SK-N-SH treated with all-trans-retinoic acid at 6 μM for 48 hours (cell line): ENCODE measurements around the gene TYRP1.

Experiments used
- ATAC-seq: fragments of 200-7000 bp; cut with Tn5 transposase; 3 replicates; pipeline ENCODE4 v1.9.1; 2020; ENCODE audit warnings: mild to moderate bottlenecking, moderate library complexity
- ARNTL ChIP-seq: fragments of 450-650 bp; formaldehyde crosslinking; IDR thresholded peaks from 2 replicates; pipeline ENCODE4 v1.5.0; 2020; ENCODE audit warnings: low read depth, mild to moderate bottlenecking, moderate library complexity, borderline replicate concordance
- BACH2 ChIP-seq: fragments of 250-450 bp; sonication (Bioruptor Pico); IDR thresholded peaks from 2 replicates; pipeline ENCODE4 v1.9.0; 2021; ENCODE audit warnings: mild to moderate bottlenecking, borderline replicate concordance
- CREB5 ChIP-seq: fragments of 250-450 bp; sonication (Bioruptor Pico); IDR thresholded peaks from 2 replicates; pipeline ENCODE4 v1.5.1; 2020; ENCODE audit warnings: low read depth, mild to moderate bottlenecking, moderate library complexity
- CSRNP3 ChIP-seq: fragments of 250-450 bp; sonication (Bioruptor Pico); IDR thresholded peaks from 2 replicates; pipeline ENCODE4 v1.5.1; 2021; ENCODE audit warnings: mild to moderate bottlenecking, moderate library complexity
- ESRRG ChIP-seq: fragments of 250-450 bp; sonication (Bioruptor Pico); IDR thresholded peaks from 2 replicates; pipeline ENCODE4 v1.6.1; 2021; ENCODE audit warnings: mild to moderate bottlenecking
- GLIS3 ChIP-seq: fragments of 250-450 bp; sonication (Bioruptor Pico); IDR thresholded peaks from 2 replicates; pipeline ENCODE4 v1.5.0; 2020; ENCODE audit warnings: mild to moderate bottlenecking, moderate library complexity
- ISL1 ChIP-seq: fragments of 250-450 bp; sonication (Bioruptor Pico); IDR thresholded peaks from 2 replicates; pipeline ENCODE4 v2.1.2; 2022; ENCODE audit warnings: mild to moderate bottlenecking, moderate library complexity
- OSR1 ChIP-seq: fragments of 250-450 bp; sonication (Bioruptor Pico); IDR thresholded peaks from 2 replicates; pipeline ENCODE4 v1.8.0; 2022; ENCODE audit warnings: moderate library complexity, mild to moderate bottlenecking, inconsistent platforms
- PATZ1 ChIP-seq: fragments of 250-450 bp; sonication (Bioruptor Pico); IDR thresholded peaks from 2 replicates; pipeline ENCODE4 v1.8.0; 2020; ENCODE audit warnings: mild to moderate bottlenecking, moderate library complexity, borderline replicate concordance
- POU6F1 ChIP-seq: fragments of 250-450 bp; sonication (Bioruptor Pico); IDR thresholded peaks from 2 replicates; pipeline ENCODE4 v1.8.0; 2021; ENCODE audit warnings: low read depth, mild to moderate bottlenecking, moderate library complexity, borderline replicate concordance
- PPARA ChIP-seq: fragments of 250-450 bp; sonication (Bioruptor Pico); IDR thresholded peaks from 2 replicates; pipeline ENCODE4 v1.5.0; 2020; ENCODE audit warnings: mild to moderate bottlenecking, borderline replicate concordance
- RARB ChIP-seq: fragments of 250-450 bp; sonication (Bioruptor Pico); IDR thresholded peaks from 2 replicates; pipeline ENCODE4 v1.8.0; 2021; ENCODE audit warnings: mild to moderate bottlenecking, moderate library complexity
- SNAI2 ChIP-seq: fragments of 250-450 bp; sonication (Bioruptor Pico); IDR thresholded peaks from 2 replicates; pipeline ENCODE4 v1.5.0; 2020; ENCODE audit warnings: mild to moderate bottlenecking, moderate library complexity
- TCF4 ChIP-seq: fragments of 250-450 bp; sonication (Bioruptor Pico); IDR thresholded peaks from 2 replicates; pipeline ENCODE4 v1.8.0; 2021; ENCODE audit warnings: mild to moderate bottlenecking, moderate library complexity, borderline replicate concordance
- TOX ChIP-seq: fragments of 250-450 bp; sonication (Bioruptor Pico); IDR thresholded peaks from 2 replicates; pipeline ENCODE4 v1.8.0; 2021; ENCODE audit warnings: mild to moderate bottlenecking, moderate library complexity, borderline replicate concordance
- TSHZ2 ChIP-seq: fragments of 250-450 bp; sonication (Bioruptor Pico); IDR thresholded peaks from 2 replicates; pipeline ENCODE4 v1.5.0; 2020; ENCODE audit warnings: mild to moderate bottlenecking, moderate library complexity
- ZC3H10 ChIP-seq: fragments of 250-450 bp; sonication (Bioruptor Pico); IDR thresholded peaks from 2 replicates; pipeline ENCODE4 v1.5.1; 2021; ENCODE audit warnings: mild to moderate bottlenecking, moderate library complexity
- ZFP3 ChIP-seq: fragments of 250-450 bp; sonication (Bioruptor Pico); IDR thresholded peaks from 2 replicates; pipeline ENCODE4 v1.5.0; 2020; ENCODE audit warnings: mild to moderate bottlenecking, moderate library complexity
- ZFP30 ChIP-seq: fragments of 450-650 bp; formaldehyde crosslinking; IDR thresholded peaks from 2 replicates; pipeline ENCODE4 v1.5.0; 2022; ENCODE audit warnings: mild to moderate bottlenecking, moderate library complexity
- ZNF565 ChIP-seq: fragments of 450-650 bp; formaldehyde crosslinking; conservative IDR thresholded peaks from 2 replicates; pipeline ENCODE4 v1.5.0; 2020; ENCODE audit warnings: low read depth, mild to moderate bottlenecking, moderate library complexity
- ZNF70 ChIP-seq: fragments of 450-650 bp; formaldehyde crosslinking; IDR thresholded peaks from 2 replicates; pipeline ENCODE4 v1.5.0; 2020; ENCODE audit warnings: mild to moderate bottlenecking, moderate library complexity
- ZNF8 ChIP-seq: fragments of 450-650 bp; formaldehyde crosslinking; IDR thresholded peaks from 2 replicates; pipeline ENCODE4 v1.5.0; 2020; ENCODE audit warnings: mild to moderate bottlenecking, moderate library complexity

The TYRP1 gene

GRCh38 chr9:12656803-12657202 is 36.4 kb upstream of the TYRP1 start:
- ATAC-seq = no peak
- TF ChIP-seq ZFP3 (CRISPR knock-in tag) (no peak), ISL1 (no peak), CSRNP3 (CRISPR knock-in tag) (no peak), RARB (CRISPR knock-in tag) (no peak), OSR1 (CRISPR knock-in tag) (no peak), ZC3H10 (CRISPR knock-in tag) (no peak), BACH2 (CRISPR knock-in tag) (no peak), ESRRG (no peak), ZNF70 (CRISPR knock-in tag) (no peak), ZNF8 (no peak), ZFP30 (CRISPR knock-in tag) (no peak), TCF4 (CRISPR knock-in tag) (no peak), POU6F1 (no peak), PATZ1 (CRISPR knock-in tag) (no peak), CREB5 (CRISPR knock-in tag) (no peak), ARNTL (CRISPR knock-in tag) (no peak)

GRCh38 chr9:12657233-12657632 is 36.0 kb upstream of the TYRP1 start:
- TF ChIP-seq TCF4 (CRISPR knock-in tag) (no peak), ESRRG (no peak)
- TF ChIP-seq, all 23 proteins: peak for 0
- ATAC-seq = no peak

- no peak for ATAC-seq
- TF ChIP-seq RARB (CRISPR knock-in tag) = no peak
- no peak for TF ChIP-seq ZFP3 (CRISPR knock-in tag)
- TF ChIP-seq PPARA (CRISPR knock-in tag) = no peak
- TF ChIP-seq GLIS3 (CRISPR knock-in tag) = no peak
- no peak for TF ChIP-seq OSR1 (CRISPR knock-in tag)
- no peak for TF ChIP-seq POU6F1
- TF ChIP-seq PATZ1 (CRISPR knock-in tag) = no peak
- TF ChIP-seq ZC3H10 (CRISPR knock-in tag) = no peak
- no peak for TF ChIP-seq TSHZ2 (CRISPR knock-in tag)
- no peak for TF ChIP-seq ESRRG
- no peak for TF ChIP-seq TOX (CRISPR knock-in tag)
- no peak for TF ChIP-seq ARNTL (CRISPR knock-in tag)
- no peak for TF ChIP-seq ISL1
- no peak for TF ChIP-seq ZNF8
- no peak for TF ChIP-seq ZNF70 (CRISPR knock-in tag)
- TF ChIP-seq ZFP30 (CRISPR knock-in tag) = no peak
- no peak for TF ChIP-seq SNAI2 (CRISPR knock-in tag)
- no peak for TF ChIP-seq BACH2 (CRISPR knock-in tag)
- no peak for TF ChIP-seq ZNF565
- TF ChIP-seq TCF4 (CRISPR knock-in tag) = no peak
These were observed 35.2 kb upstream of the TYRP1 start for GRCh38 chr9:12657998-12658397.
